ENCODE measurements around the gene PEX13.
A peak's percentile ranks its signal among the peaks of the same experiment; 100 is the strongest.
"Not testable (repeated sequence)": the region's sequence is repeated elsewhere in the genome, so short reads cannot be mapped to it uniquely, and the experiment has no call there.

The PEX13 gene

GRCh38 chr2:61005736-61006135 is 11.8 kb upstream of the PEX13 start:
- no peak for DNase-seq (ENCODE audit: insufficient read length, low spot score)
- FAIRE-seq, result no peak
- TF ChIP-seq TAF1 (IDR thresholded peaks at IDR 0.05; ENCODE audit: low read depth, low read length) (no peak), POU2F2 (IDR thresholded peaks at IDR 0.05; ENCODE audit: low read depth, low read length) (no peak), POLR2A (IDR thresholded peaks at IDR 0.05; ENCODE audit: low read depth, low read length) (no peak), SPI1 (IDR thresholded peaks at IDR 0.05; ENCODE audit: low read depth, low read length) (no peak), PAX5 (IDR thresholded peaks at IDR 0.05; ENCODE audit: insufficient read depth, low read length, severe bottlenecking) (no peak), POLR2AphosphoS5 (IDR thresholded peaks at IDR 0.05; ENCODE audit: low read depth, low read length) (no peak)

GRCh38 chr2:61006486-61007105 is 10.9 kb upstream of the PEX13 start:
- TF ChIP-seq PAX5 (IDR thresholded peaks at IDR 0.05; ENCODE audit: insufficient read depth, low read length, severe bottlenecking) (no peak), SPI1 (IDR thresholded peaks at IDR 0.05; ENCODE audit: low read depth, low read length) (no peak), TAF1 (IDR thresholded peaks at IDR 0.05; ENCODE audit: low read depth, low read length) (no peak), POU2F2 (IDR thresholded peaks at IDR 0.05; ENCODE audit: low read depth, low read length) (no peak), POLR2AphosphoS5 (IDR thresholded peaks at IDR 0.05; ENCODE audit: low read depth, low read length) (no peak), POLR2A (IDR thresholded peaks at IDR 0.05; ENCODE audit: low read depth, low read length) (no peak)
- DNase-seq (ENCODE audit: insufficient read length, low spot score) (no peak), FAIRE-seq (no peak)

GRCh38 chr2:61009355-61009754 is 8.2 kb upstream of the PEX13 start:
- no peak for FAIRE-seq
- DNase-seq (ENCODE audit: insufficient read length, low spot score), result no peak
- TF ChIP-seq PAX5 (IDR thresholded peaks at IDR 0.05; ENCODE audit: insufficient read depth, low read length, severe bottlenecking) (no peak), POLR2AphosphoS5 (IDR thresholded peaks at IDR 0.05; ENCODE audit: low read depth, low read length) (no peak), TAF1 (IDR thresholded peaks at IDR 0.05; ENCODE audit: low read depth, low read length) (no peak), POLR2A (IDR thresholded peaks at IDR 0.05; ENCODE audit: low read depth, low read length) (no peak)

- TF ChIP-seq TAF1 (IDR thresholded peaks at IDR 0.05; ENCODE audit: low read depth, low read length), result no peak
- no peak for TF ChIP-seq POLR2AphosphoS5 (IDR thresholded peaks at IDR 0.05; ENCODE audit: low read depth, low read length)
- no peak for TF ChIP-seq POU2F2 (IDR thresholded peaks at IDR 0.05; ENCODE audit: low read depth, low read length)
- no peak for TF ChIP-seq POLR2A (IDR thresholded peaks at IDR 0.05; ENCODE audit: low read depth, low read length)
- TF ChIP-seq PAX5 (IDR thresholded peaks at IDR 0.05; ENCODE audit: insufficient read depth, low read length, severe bottlenecking), result no peak
- FAIRE-seq (no peak), DNase-seq (ENCODE audit: insufficient read length, low spot score) (no peak)
These were observed 5.8 kb upstream of the PEX13 start for GRCh38 chr2:61011678-61012077.

GRCh38 chr2:61012303-61012702 is 5.2 kb upstream of the PEX13 start:
- peak; percentile 16 for FAIRE-seq
- DNase-seq (ENCODE audit: insufficient read length, low spot score), result not testable (repeated sequence)

GRCh38 chr2:61013382-61013781 is 4.1 kb upstream of the PEX13 start:
- TF ChIP-seq PAX5 (IDR thresholded peaks at IDR 0.05; ENCODE audit: insufficient read depth, low read length, severe bottlenecking), result no peak
- no peak for TF ChIP-seq SPI1 (IDR thresholded peaks at IDR 0.05; ENCODE audit: low read depth, low read length)
- TF ChIP-seq POU2F2 (IDR thresholded peaks at IDR 0.05; ENCODE audit: low read depth, low read length), result no peak
- no peak for TF ChIP-seq POLR2AphosphoS5 (IDR thresholded peaks at IDR 0.05; ENCODE audit: low read depth, low read length)
- no peak for TF ChIP-seq TAF1 (IDR thresholded peaks at IDR 0.05; ENCODE audit: low read depth, low read length)
- TF ChIP-seq POLR2A (IDR thresholded peaks at IDR 0.05; ENCODE audit: low read depth, low read length), result no peak
- no peak for DNase-seq (ENCODE audit: insufficient read length, low spot score)
- FAIRE-seq, result no peak

More at GRCh38 chr2:61012303-61012702, 5.2 kb upstream of the PEX13 start:
- peak; percentile 49 for TF ChIP-seq SPI1 (IDR thresholded peaks at IDR 0.05; ENCODE audit: low read depth, low read length)

- DNase-seq (ENCODE audit: insufficient read length, low spot score) (no peak), FAIRE-seq (no peak)
- TF ChIP-seq SPI1 (IDR thresholded peaks at IDR 0.05; ENCODE audit: low read depth, low read length) (no peak), POLR2AphosphoS5 (IDR thresholded peaks at IDR 0.05; ENCODE audit: low read depth, low read length) (no peak), POLR2A (IDR thresholded peaks at IDR 0.05; ENCODE audit: low read depth, low read length) (no peak), TAF1 (IDR thresholded peaks at IDR 0.05; ENCODE audit: low read depth, low read length) (no peak), POU2F2 (IDR thresholded peaks at IDR 0.05; ENCODE audit: low read depth, low read length) (no peak), PAX5 (IDR thresholded peaks at IDR 0.05; ENCODE audit: insufficient read depth, low read length, severe bottlenecking) (no peak)
These were observed 2.8 kb upstream of the PEX13 start for GRCh38 chr2:61014763-61015162.

GRCh38 chr2:61015976-61016375 is 1.5 kb upstream of the PEX13 start:
- no peak for TF ChIP-seq POLR2A (IDR thresholded peaks at IDR 0.05; ENCODE audit: low read depth, low read length)
- FAIRE-seq (no peak), DNase-seq (ENCODE audit: insufficient read length, low spot score) (no peak)

- TF ChIP-seq SPI1 (IDR thresholded peaks at IDR 0.05; ENCODE audit: low read depth, low read length), result peak; percentile 31; the same call in 1 of the 2 replicates
- TF ChIP-seq POU2F2 (IDR thresholded peaks at IDR 0.05; ENCODE audit: low read depth, low read length), result no peak
- DNase-seq (ENCODE audit: insufficient read length, low spot score), result no peak
- FAIRE-seq, result peak; percentile 50
These were observed 1.0 kb upstream of the PEX13 start for GRCh38 chr2:61016392-61017002.

GRCh38 chr2:61017003-61017555 is 441 bp upstream of the PEX13 start:
- TF ChIP-seq TAF1 (IDR thresholded peaks at IDR 0.05; ENCODE audit: low read depth, low read length) (peak; percentile 61; the same call in 1 of the 2 replicates), POLR2AphosphoS5 (IDR thresholded peaks at IDR 0.05; ENCODE audit: low read depth, low read length) (no peak; the same call in none of the 2 replicates), POLR2A (IDR thresholded peaks at IDR 0.05; ENCODE audit: low read depth, low read length) (peak; percentile 61), POU2F2 (IDR thresholded peaks at IDR 0.05; ENCODE audit: low read depth, low read length) (peak; percentile 80; the same call in 1 of the 2 replicates)
- FAIRE-seq, result no peak
- peak; percentile 45 for DNase-seq (ENCODE audit: insufficient read length, low spot score)
